GM18520 (cell line): ENCODE data around the gene TANGO2.

Source experiments
- ATAC-seq: cut with Tn5 transposase; IDR thresholded peaks from one replicate; pipeline ENCODE4 v1.9.1; 2021; ENCODE audit not compliant: unreplicated experiment

TANGO2 gene

GRCh38 chr22:19983741-19984140 lies 37.2 kb upstream of the TANGO2 start:
- no peak for ATAC-seq

GRCh38 chr22:19984201-19984753 lies 36.6 kb upstream of the TANGO2 start:
- no peak for ATAC-seq

DNA sequence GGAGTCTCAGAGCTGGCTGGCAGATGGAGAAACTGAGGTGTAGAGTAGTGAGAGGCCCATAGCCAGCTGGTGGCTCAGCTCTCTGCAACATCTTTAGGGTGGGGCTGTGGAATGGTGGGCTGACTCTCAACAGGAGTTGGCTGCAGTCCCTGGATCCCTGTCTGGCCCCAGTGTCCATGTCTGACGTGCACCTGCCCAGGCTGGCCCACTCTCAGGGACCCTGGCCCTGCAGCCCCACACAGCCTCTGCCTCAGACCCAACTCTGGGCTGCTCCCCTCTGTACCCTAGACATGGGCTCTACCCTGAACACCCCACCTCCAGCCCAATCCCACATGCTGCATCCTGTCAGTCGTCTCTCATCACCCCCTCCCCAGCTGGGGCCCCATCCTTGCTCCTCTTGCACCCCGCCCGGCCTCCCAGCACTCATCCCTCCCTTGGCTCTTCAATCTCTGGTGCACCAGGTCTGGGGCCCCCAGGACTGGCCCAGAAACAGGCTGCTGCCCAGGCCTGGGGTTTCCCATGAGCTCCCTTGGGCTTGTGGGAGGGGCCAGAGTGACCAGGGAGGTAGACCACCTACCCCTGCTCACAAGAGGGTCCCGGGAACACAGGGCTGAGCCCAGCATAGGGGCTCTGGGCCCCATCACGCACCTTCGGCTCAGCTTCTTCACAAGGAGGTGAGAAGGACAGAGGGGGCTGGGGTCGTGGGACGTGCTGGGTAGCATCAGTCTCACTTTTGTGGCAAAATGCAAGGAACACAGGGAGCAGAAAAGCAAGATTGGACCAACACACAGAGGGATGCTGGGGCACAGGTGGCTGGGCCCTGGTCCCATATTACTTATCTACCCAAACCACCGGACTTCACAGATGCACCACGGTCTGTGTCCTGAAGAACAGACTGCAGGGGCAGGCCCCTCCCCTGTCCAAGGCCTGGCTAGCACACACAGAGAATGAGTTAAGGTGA lies 35.8 kb upstream of the TANGO2 start:
- no peak for ATAC-seq

DNA sequence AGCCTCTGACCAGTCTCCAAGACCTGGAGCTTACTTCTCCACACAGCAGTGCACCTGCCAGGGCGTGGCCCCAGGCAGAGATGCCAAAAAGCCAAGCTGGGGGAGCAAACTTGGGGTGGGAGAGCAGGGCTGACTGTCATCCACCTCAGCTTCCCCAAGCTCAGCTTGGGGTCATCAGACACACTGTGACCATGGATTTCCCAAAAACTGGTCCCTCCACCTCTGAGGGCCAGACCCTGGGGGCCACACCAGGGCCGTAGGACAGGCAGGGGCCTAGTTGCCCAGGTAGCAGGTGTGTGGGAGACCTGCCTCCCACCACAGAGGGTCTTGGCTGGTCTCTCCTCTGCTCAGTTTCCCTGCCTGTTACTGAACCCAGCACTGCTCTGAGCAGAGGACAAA lies 34.9 kb upstream of the TANGO2 start:
- no peak for ATAC-seq

DNA sequence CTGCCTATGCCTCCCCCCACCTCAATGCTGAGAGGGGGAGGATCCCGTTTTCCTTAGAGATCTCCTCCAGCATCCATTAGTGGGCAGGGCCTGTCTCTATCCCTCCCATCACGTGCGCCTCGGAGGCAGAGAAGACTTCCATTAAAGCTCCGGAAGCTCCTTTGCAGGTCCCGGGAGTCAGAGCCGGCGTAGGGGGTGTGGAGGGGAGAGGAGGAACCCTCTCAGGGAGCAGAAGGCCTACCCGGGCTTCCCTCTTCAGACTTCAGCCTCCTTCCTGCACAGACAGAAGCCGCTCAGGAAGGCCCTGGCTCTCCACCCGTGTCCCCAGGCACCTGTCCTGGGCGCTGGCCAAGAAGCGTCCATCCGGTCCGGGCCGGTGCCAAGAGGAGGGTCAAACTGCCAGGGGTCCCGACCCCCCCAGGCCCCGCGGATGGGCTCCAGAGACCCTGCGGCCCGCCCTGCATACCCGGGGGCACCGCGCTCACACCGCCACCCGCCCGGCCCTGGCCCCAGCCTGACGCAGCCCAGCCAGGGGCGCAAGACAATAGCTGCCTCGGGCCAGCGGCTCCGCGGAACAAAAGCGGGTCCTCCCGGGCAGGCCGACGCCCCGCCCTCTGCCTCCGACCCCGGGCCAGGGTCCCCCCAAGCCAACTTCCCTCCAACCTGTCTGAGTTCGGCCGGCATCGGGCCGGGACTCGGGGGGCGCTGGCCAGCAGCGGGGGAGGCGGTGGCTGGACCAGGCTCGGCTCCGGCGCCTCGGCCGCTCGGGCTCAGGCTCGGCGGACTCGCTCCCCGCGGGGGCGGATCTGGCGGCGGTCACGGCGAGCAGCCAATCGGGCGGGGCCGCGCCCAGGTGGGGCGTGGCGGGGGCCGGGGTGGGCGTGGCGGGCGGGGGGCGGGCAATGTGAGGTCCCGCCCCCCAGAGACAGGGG lies 34.2 kb upstream of the TANGO2 start:
- no peak for ATAC-seq

DNA sequence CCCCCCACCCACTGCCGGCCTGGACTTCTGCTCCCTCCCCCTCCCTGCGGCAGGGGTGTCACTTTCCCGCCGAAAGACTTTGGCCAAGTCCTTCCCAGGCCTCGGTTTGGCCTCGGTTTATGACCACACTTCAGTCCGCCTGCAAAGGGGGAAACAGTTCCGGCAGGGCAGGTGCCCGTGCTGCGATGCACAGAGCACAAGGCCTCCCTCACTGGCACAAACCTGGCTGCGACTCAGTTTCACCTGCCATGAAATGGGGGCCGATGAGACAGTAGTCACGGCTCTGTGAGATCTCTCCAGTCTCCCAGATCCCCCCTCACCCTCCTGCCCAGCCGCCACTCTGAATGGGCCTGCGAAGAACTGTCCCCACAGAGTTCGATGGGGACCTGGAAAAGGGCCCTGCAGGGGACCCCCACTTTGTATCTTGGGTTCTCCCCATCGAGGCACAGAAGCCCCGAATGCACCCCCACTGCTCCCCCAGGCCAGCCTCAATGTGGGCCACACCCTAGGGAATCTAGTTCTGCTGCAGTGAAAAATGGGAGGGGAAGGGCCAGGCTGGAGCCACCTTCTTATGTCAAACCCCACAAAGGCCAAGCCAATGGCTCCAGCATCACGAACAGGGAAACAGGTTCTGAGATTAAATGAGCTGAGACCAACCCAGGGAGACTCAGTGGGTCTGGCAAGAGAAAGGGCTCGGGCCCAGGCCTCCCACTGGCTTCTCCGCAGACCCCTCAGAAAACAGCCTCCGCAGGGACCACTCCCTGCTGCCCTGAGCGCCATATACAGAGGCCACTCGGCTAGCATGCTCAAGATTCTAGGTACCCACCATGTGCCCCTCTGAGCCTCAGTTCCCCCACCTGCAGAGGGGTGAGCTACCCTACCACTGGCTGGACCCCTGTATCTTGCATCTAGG lies 33.3 kb upstream of the TANGO2 start:
- no peak for ATAC-seq

DNA sequence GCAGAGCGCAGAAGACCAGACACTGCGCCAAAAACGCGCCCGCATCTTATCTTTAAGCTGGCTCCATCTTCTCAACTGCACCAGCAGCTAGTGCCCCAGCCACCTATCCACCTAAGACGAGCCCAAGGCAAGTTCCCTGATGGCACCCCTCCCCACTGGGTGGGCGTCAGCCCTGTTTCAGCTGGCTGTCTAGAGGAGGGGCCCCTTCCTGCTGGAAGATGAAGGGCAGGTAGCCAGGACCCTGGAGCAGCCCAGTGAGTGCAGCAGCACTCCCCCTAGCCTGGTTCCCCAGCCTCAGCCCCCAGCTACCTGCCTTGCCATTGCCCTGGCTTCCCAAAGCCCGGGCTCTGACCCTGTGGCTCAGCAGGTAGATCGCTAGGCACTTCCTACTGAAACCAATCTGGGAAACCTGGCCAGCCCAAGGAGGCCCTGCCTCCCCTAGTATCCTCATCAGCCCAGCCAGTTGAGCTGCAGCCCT lies 32.5 kb upstream of the TANGO2 start:
- no peak for ATAC-seq

- ATAC-seq: no peak
These were observed 31.8 kb upstream of the TANGO2 start for GRCh38 chr22:19988965-19989724.

- no peak for ATAC-seq
These were observed 31.2 kb upstream of the TANGO2 start for GRCh38 chr22:19989725-19990067.

DNA sequence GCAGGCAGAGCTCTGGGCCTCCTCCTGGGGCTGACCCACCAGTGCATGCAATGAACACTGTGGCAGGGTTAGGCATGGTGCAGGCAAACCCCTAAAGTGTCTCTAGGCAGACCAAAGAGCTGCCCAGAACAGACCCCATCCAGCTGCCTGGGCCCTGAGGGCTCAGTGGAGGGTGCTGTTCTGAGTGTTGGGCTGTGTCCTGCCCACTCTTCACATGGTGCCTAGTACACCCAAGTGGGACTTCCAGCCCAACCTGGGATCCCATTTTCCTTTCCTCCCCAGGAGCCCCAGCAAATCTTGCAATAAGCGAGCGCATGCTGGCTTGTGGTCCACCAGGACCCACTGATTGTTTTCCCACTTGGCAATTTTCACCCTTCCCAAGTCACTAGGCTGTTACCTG lies 30.7 kb upstream of the TANGO2 start:
- no peak for ATAC-seq

DNA sequence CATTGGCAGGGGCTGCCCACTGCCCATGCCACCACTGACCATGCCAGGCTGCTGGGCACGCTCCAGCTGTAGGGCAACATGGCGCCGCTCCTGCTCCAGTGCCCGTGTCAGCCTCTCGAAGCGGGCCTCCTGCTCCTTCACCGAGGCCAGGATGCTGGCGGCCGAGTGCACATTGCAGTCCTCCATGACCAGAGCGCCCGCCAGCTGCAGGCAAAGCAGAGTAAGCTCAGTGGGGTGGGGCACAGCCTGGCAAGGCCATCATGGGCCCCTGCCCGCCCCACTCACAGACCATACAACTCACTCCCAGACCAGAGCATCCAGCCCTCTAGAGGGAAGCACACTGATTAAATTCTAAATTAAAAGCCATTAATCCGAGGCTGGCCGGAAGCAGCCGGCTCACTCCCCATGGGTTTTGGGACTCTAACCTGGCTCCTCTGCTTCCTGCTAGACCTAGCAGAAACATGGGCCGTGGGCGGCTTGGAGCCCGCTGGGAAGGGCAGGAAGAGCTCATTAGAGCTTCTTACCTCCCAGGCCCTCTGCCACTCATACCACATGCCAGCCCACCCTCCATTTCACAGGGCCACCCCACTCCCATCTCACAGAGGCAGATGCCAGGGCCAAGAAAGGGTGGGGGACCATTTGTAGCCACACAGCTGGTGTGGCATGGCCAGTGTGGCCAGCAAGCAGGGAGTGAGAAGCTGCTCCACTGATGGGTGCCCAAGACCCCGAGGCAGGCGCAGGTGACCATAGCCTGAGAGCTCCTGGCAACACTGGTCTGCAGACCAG lies 30.1 kb upstream of the TANGO2 start:
- no peak for ATAC-seq

DNA sequence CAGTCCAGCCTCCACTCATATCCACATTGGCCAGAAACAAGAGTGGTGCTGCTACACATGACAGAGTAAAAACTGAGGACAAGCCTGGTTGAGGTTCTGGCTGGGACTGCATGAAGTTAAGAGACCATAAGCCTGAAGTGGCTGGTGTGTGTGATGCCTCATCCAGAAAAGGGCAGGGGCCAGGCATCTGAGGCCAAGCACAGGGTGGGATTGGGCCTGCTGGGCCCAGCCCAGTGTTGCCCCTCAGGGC lies 29.6 kb upstream of the TANGO2 start:
- no peak for ATAC-seq

GRCh38 chr22:19991645-19992451 lies 29.1 kb upstream of the TANGO2 start:
- ATAC-seq: no peak

DNA sequence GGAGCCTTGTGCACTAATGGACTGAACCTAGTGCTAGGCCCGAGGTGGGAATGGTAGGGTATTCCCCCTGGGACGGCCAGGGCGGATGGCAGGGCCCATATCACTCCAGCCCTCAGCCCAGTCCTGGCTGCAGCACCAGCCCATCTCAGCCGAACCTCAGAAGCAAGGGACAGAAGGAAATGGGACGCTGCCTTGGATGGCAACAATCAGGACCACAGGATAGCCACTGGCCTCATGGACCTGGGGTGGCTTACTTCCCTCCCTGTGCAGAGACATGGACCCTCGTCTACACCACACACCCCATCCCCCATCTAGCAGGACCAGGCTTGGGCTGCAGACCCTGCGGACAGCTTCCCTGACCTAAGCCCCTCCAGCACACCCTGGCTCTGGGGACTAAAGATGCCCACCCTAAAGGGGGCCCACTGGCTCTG lies 28.4 kb upstream of the TANGO2 start:
- no peak for ATAC-seq

GRCh38 chr22:19992921-19993355 lies 28.0 kb upstream of the TANGO2 start:
- no peak for ATAC-seq

- ATAC-seq: no peak
These were observed 27.0 kb upstream of the TANGO2 start for GRCh38 chr22:19993926-19994325.

DNA sequence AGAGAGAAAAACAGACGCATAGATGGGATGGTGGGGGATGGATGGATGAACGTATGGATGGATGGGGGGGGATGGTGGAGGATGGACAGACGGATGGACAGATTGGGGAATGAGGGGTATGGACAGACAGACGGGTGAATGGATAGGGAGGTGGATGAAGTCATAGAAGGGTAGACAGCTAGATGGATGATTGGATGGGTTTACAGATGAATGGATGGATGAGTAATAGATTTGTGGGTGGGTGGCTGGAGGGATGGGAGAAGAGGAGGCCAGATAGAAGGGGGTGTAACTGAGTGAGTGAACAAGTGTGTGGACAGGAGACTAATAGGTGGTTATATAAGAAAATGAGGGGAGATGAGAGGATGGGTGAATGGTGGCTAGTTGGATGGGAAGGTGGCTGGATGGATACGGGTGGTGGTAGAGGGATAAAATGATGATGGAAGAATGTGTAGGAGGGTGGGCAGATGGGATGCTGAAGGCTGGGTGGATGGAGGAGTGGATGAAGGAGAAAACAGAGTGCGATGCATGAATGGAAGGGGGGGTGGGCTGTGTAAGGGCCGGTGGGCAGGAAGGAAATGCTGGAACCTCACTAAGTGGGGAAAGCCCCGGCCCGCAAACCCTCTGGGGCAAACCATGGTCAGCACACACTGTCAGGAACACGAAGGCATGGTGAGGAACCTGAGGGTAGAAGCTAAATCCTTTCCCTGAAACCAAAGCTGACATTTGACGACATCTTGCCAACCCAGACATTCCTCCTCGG lies 25.9 kb upstream of the TANGO2 start:
- no peak for ATAC-seq
